HEK293T (cell line): ENCODE measurements around the gene USP10.

Source experiments
- BHLHE40 ChIP-seq: fragments of 450-650 bp; IDR thresholded peaks from 2 replicates; pipeline ENCODE4 v1.6.1; 2016; ENCODE audit warnings: mild to moderate bottlenecking, moderate library complexity, borderline replicate concordance
- FOXK2 ChIP-seq: fragments of 450-650 bp; IDR thresholded peaks from 2 replicates; pipeline ENCODE4 v1.6.1; 2016; ENCODE audit warnings: mild to moderate bottlenecking
- FOXM1 ChIP-seq: fragments of 450-650 bp; IDR thresholded peaks from 2 replicates; pipeline ENCODE4 v1.6.1; 2017; ENCODE audit warnings: mild to moderate bottlenecking, borderline replicate concordance
- TARDBP ChIP-seq: fragments of 450-650 bp; IDR thresholded peaks from 2 replicates; pipeline ENCODE4 v1.6.1; 2016

DNA sequence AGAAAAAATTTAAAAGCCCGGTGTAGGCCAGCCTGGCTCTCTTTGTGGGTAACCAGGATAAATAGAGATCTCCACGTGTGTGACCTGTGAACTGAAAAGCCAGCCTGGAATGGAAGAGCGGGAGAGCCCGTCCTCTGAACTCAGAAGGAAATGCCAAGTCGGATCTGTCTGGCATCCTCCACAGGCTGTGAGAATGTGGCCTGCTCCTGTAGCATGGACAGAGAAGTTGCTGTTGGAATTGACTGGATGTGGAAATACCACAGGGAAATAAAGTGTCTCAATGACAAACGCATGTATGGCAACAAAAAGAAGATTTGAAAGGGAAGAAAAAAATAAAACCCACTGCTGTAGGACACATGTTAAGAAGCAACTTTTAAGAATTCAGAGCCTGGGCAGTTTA is 44.8 kb upstream of the USP10 start:
- no peak for TF ChIP-seq FOXM1
- TF ChIP-seq BHLHE40: no peak
- TF ChIP-seq FOXK2: no peak
- no peak for TF ChIP-seq TARDBP
